NCI-H2196 treated with DMSO at 0.1 percent for 48 hours (cell line): Measurements from ENCODE around the gene TAGLN3.
A peak's percentile ranks its signal among the peaks of the same experiment; 100 is the strongest.
"Not testable (repeated sequence)": the region's sequence is repeated elsewhere in the genome, so short reads cannot be mapped to it uniquely, and the experiment has no call there.

ENCODE experiments used
- DNase-seq: peaks from one replicate; lab custom pipeline; 2025; ENCODE audit not compliant: unreplicated experiment; lab: John Stamatoyannopoulos, UW

TAGLN3 gene

DNA sequence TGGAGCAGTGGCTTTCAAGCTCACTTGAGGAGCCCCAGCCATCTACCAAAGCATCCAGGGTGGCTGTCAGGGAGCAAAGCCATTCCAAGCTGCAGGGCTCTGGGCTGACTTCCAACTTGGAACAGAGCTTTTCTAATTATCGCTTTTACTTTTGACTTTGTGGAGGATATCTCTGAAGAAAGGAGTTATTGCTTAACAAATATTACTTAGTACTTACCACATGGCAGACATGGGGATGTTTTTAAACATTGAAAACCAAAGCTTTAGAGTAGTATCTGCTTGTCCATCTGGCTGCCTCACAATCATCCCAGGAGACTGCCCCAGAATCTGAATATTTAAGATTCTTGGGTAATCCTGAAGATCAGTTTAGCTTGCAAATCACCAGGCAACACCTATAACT, 8.9 kb downstream of the TAGLN3 start:
- no peak for DNase-seq

GRCh38 chr3:112009670-112010069, 10.9 kb downstream of the TAGLN3 start:
- no peak for DNase-seq

- DNase-seq, result no peak
Observed at GRCh38 chr3:112010636-112011035, 11.9 kb downstream of the TAGLN3 start.

- DNase-seq, result no peak
Observed at GRCh38 chr3:112011376-112011940, 12.7 kb downstream of the TAGLN3 start.

DNA sequence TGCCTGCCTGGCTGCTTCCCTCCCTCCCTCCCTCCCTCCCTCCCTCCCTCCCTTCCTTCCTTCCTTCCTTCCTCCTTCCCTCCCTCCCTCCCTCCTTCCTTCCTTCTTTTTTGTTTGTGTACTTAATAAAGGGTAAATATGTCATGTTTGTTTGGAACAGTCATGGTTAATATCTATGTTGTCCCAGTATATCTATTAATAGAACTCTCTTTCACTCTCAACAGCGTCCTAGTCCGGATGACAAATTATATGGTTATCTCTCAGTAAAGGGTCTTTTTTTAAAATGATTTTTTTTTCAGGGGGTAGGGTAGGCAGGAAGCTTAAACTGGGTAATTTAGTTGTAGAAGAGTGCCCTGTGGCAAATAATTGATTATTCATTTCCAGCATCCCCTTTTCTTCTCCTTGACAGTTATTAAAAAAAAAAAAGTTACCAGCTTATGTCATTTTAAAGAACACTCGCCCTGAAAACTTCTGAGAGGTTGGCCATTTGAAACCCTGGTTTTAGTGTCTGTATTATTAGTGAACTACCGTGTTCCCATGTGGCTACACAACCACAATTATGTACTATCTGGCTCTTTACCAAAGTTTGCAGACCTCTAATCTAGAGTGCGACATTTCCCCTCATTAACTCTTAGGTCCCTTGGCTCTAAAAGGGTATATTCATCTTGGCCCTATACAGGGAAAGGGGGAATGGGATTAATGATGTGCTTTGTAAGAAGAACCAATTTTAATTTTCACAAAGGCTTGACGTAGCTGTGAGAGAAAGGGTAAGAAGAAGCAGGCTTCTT, 13.7 kb downstream of the TAGLN3 start:
- no peak for DNase-seq

DNA sequence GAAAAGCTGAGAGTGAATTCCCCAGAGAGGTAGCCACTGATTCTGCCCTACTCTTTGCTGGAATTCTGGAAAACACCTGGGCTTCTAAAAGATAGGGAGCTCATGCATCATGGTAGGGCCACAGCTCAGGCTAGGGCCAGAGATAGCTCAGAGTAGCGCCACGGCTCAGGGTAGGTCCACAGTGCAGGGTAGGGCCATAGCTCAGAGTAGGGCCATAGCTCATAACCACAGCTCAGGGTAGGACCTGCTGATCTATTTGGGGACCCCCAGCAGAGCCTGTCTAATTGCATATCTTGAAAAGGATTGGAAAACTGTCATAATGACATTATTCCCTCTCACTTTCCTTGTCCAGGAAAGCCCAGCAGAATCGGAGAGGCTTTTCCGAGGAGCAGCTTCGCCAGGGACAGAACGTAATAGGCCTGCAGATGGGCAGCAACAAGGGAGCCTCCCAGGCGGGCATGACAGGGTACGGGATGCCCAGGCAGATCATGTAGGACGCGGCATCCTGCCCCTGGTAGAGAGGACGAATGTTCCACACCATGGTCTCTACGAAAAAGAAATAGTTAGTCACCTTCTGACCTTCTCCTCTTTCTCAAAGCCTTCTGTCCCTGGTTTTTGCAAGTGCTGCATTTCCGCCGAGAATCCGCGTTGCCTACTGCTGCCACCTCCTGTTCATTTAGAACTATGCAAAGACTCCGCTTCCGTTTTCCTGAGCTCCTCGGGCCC, 14.5 kb downstream of the TAGLN3 start:
- DNase-seq, result no peak

DNA sequence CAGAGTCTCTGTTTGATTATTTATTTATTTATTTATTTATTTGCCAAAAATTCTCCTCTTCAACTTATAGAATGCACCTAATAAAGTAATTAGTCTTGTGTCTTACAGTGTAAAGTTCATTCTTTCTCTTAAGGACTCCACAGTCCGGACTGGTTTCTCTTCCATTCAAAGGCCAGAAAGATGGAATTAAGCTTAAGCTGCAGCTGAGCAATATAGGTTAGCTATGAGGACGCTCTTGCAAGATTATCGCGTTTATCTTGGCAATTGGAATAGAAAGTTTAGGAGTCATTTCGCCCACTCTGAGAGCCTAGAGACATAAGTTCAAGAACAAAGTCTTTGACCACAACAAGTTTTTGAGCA, 15.0 kb downstream of the TAGLN3 start:
- no peak for DNase-seq

GRCh38 chr3:112017091-112017490, 18.4 kb downstream of the TAGLN3 start:
- no peak for DNase-seq

GRCh38 chr3:112018712-112019111, 20.0 kb downstream of the TAGLN3 start:
- no peak for DNase-seq

DNA sequence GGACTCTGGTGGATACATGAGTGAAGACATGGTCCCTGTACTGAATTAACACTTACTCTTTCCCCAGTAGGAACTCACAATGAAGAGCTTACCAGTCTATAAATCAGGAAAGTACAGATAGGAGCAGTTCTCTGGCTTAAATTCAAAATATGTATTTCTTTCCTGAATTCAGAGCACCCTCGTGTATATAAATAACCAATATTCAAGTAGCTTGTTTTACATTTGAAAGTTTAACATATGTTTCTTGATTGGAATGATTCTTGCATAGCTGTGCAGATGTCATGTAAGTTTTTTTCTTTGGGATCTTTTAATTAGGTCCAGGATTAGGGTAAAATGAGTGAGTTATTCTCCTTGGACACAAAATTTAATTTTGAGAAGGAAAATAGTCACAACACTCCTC, 21.0 kb downstream of the TAGLN3 start:
- DNase-seq, result no peak

DNA sequence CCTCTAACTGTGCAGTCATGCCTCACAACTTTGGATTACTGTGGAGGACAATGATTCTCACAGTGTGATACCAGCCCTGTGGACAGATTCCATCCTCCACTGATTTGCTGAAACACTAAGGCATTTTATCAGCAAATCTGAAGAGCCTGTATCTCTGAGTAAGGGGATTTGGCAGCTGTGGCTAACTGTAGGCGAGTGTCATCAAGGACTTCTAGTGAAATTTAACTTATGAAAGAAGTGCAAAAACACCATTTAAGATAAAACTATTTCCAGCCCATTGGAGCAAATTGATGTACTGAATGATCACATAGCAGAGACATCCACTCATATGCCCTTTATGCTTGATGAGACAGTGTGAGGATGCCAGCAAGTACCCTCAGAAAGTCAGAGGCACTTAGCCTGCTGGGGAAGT, 22.0 kb downstream of the TAGLN3 start:
- DNase-seq, result no peak

DNA sequence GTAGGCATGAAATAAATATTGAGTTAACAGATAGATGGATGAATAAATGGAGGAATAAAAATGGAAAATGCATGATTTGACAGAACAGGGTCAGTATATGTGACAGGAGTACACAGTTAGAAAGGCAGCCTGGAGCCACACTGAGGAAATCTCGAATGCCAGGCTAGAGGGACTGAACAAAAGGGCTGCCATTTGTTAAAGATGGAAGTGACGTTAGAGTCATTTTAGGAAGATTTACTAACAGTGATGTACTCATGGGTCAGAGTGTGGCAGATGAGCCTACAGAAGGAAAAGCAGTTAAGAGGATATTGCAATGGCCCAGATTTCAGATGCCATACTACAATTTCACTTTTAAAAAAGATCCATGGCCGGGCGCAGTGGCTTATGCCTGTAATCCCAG, 28.4 kb downstream of the TAGLN3 start:
- DNase-seq, result no peak

GRCh38 chr3:112027826-112028225, 29.1 kb downstream of the TAGLN3 start:
- no peak for DNase-seq

- DNase-seq, result no peak
Observed at GRCh38 chr3:112030901-112031300, 32.2 kb downstream of the TAGLN3 start.

DNA sequence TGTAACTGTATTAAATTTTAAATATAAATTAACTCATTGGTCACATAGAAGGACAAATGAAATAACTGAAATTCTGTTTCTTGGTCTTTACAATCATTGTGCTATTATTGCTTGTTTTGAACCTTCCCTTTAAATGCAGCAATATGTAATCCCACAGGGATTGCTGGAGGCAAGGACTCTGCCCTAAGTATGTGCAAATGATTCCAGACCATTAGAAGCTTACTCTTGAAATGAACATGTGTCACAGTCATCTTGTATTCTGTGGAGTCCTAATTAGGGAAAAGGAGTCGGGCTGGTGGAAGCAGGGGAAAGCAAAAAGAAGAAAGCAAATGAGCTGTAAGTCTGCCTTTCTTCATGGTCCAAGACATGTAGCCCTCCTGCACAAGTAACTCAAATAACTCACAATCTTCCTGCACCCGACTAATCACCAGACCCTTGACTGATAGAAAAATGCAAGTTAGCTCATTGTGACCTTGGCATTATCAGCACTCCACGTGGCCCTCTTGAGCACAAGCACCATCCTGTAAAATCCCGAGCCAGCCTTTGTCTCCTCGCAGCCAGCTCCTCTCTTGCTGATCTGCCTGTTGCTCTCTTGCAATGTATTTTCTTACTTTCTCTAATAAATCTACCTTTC, 33.5 kb downstream of the TAGLN3 start:
- DNase-seq, result no peak

- no peak for DNase-seq
Observed at GRCh38 chr3:112034436-112034835, 35.7 kb downstream of the TAGLN3 start, which contains the start of gene TMPRSS7. Gene TMPRSS7, plus strand, starts transcription at chr3:112034736. Its CDS starts 110 bp downstream, at chr3:112034846.

- DNase-seq, result no peak
Observed at GRCh38 chr3:112035241-112035640, 36.5 kb downstream of the TAGLN3 start.

DNA sequence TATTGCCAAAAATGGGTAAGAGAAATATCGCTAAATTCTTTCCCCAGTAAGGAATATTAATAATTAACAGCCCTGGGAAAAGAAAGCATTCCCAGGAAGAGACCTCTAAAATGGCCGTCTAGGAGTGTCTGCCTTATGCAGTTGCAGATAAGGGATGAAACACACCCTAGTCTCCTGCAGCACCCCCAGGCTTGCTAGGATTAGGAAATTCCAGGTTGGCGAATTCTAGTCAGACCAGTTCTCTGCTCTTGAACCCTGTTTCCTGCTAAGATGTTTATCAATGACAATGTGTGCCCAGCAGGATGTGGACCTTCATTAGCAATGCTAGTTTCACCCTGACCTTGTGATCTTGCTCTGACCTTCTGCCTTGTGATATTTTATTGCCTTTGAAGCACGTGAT, 38.5 kb downstream of the TAGLN3 start:
- DNase-seq, result not testable (repeated sequence)

DNA sequence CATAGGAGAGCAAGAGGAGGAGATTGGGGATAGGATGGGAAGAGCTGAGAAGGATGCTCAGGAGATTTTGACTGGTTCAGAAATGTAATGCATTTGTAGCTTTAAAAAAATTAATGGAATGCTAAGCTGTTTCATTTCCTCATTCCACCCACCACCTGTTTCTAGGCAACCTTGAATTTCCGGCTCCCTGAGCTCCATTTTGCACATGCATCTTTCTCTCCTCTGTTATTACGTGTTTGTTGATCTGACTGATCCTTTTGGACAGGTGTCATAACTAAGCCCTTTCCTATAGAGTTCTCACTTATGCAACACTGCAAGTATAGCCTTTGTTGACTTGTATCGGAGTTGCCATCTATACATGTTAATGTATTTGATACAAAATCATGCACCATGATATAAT, 40.1 kb downstream of the TAGLN3 start:
- peak; percentile 34 for DNase-seq

DNA sequence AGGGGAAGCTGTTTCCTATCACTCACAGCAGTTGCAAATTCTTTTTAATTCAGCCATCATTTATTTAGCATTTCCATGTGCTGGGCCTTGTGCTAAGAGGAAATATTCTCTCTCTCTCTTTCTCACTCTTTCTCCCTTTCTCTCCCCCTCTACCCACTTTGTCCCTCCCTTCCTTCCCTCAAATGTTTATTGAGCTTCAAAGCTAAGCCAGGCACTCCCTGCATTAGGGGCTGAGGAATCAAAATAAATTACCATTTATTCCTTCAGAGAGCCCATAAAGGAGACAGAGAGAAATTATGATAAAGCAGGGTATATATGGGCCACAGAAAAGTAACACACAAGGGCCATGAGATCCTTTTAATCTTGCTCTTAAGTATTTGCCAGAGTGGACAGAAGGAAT, 42.6 kb downstream of the TAGLN3 start:
- no peak for DNase-seq

DNA sequence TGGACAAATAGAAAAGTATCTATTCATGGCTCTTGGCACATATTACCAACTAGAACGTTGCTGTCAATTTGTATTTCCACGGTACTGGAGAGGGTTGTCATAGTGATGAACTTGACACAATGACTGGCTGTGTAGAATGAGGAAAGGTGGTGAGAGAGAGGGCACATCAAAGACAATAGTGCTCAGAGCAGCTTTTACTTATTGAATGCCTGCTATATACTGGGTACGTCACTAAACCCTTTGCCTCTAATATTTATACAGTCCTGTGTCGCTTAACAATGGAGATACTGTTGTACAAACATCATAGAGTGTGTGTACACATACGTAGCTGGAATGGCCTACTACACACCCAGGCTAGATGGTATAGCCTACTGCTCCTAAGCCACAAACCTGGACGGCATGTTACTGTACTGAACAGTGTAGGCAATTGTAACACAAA, 44.1 kb downstream of the TAGLN3 start:
- DNase-seq, result peak; percentile 96
